HCT116 (cell line): Measurements from ENCODE around the gene EIF5AL1.

Experiments
- CEBPB ChIP-seq: IDR thresholded peaks from 2 replicates; pipeline ENCODE4 v1.6.1; 2012; ENCODE audit warnings: low read depth
- CTCF ChIP-seq, 3 experiments: fragments of 200-600 bp in 1 of 3; sonication (generic) in 1 of 3; IDR thresholded peaks in 2 of 3; conservative IDR thresholded peaks in 1 of 3; 2 replicates each; pipeline ENCODE4 v1.5.1; 2012 to 2017; ENCODE audit warnings: low read depth in 2 of 3, low read length in 2 of 3, antibody characterized with exemption in 1 of 3, borderline replicate concordance in 1 of 3, control low read depth in 1 of 3, mild to moderate bottlenecking in 1 of 3, mixed read lengths in 1 of 3, mixed run types in 1 of 3, moderate library complexity in 1 of 3; ENCODE audit not compliant: insufficient read depth in 1 of 3
- EZH2phosphoT487 ChIP-seq: fragments of 200-600 bp; IDR thresholded peaks from 2 replicates; pipeline ENCODE4 v1.6.1; 2018; ENCODE audit warnings: antibody characterized with exemption, borderline replicate concordance
- POLR2A ChIP-seq: IDR thresholded peaks from 2 replicates; pipeline ENCODE4 v1.7.0; 2011; ENCODE audit warnings: borderline replicate concordance; ENCODE audit not compliant: insufficient read depth, insufficient read length; ENCODE audit errors: extremely low read depth
- SIN3A ChIP-seq: IDR thresholded peaks from 2 replicates; pipeline ENCODE4 v1.6.1; 2012; ENCODE audit warnings: low read depth
- ZNF274 ChIP-seq: fragments of 200-500 bp; sonication (Bioruptor generic); IDR thresholded peaks from 2 replicates; pipeline ENCODE4 v1.6.1; 2014; ENCODE audit warnings: mild to moderate bottlenecking, low read depth, low read length, inconsistent platforms

- TF ChIP-seq ZNF274 (no peak), CEBPB (no peak), CTCF (IDR thresholded peaks at IDR 0.05 in 2 of 3, conservative IDR thresholded peaks at IDR 0.05 in 1 of 3; ENCODE audit: borderline replicate concordance in 1 of 3, insufficient read depth in 1 of 3, low read depth in 2 of 3, low read length in 2 of 3) (no peak), POLR2A (no peak), EZH2phosphoT487 (no peak), SIN3A (no peak)
These were observed 4.7 kb upstream of the EIF5AL1 start for GRCh38 chr10:79507440-79508167.
